K562 (cell line): ENCODE data around the gene KIF3A. TPM values are rescaled to one million over a fixed set of nuclear protein-coding genes. Genes with fewer than 3 reads are reported as not detected.

Experiments used
- ATAC-seq: fragments of 200-7000 bp; cut with Tn5 transposase; 3 replicates; pipeline ENCODE4 v1.9.1; 2020; ENCODE audit warnings: moderate library complexity
- BruUV-seq: library from RNA; stranded (reverse); fragments of 400-500 nt; replicated peaks from 2 replicates; lab custom pipeline; 2021; lab: Mats Ljungman, UMichigan
- CTCF ChIA-PET: fragments of 300-600 bp; formaldehyde crosslinking; extraction: SDS; loops from one replicate; lab custom pipeline; 2021; ENCODE audit warnings: low intra/inter-chr PET ratio; lab: Yijun Ruan, JAX
- POLR2A ChIA-PET: fragments of 300-600, 350-650 bp; sonication (Branson Sonifier 250); formaldehyde crosslinking; extraction: SDS; loops from one replicate; lab custom pipeline; 2021; ENCODE audit warnings: antibody characterized with exemption, inconsistent platforms; lab: Yijun Ruan, JAX
- DNase-seq, 4 experiments: peaks; one replicate each; pipeline versions ENCODE4 v3.0.0 to v3.0.0-alpha.2; 2011 to 2018; ENCODE audit warnings: low spot score in 3 of 4, mixed read lengths in 3 of 4; ENCODE audit errors: extremely low read depth in 1 of 4
- FAIRE-seq: peaks from 2 replicates; lab custom pipeline; 2011; peaks lifted over from hg19 to GRCh38; lab: Jason Lieb, UNC
- H2AFZ ChIP-seq: 2 replicates; pipeline ENCODE4 v1.6.0; 2011; ENCODE audit warnings: low read depth, low read length, control low read depth, inconsistent platforms
- H3K27ac ChIP-seq: fragments of 200-600 bp; 3 replicates; pipeline ENCODE4 v1.8.0; 2011; ENCODE audit warnings: low read depth, mild to moderate bottlenecking, control low read depth, inconsistent platforms, low read length, moderate library complexity, mixed read lengths; ENCODE audit errors: extremely low read depth
- H3K27me3 ChIP-seq, 2 experiments: fragments of 300-600 bp in 1 of 2; 2 replicates in 1 of 2; 3 replicates in 1 of 2; pipeline versions ENCODE4 v1.6.0 to v1.8.0; 2011; ENCODE audit warnings: inconsistent platforms in 2 of 2, low read length in 2 of 2, mild to moderate bottlenecking in 1 of 2, mixed read lengths in 1 of 2, moderate library complexity in 1 of 2; ENCODE audit not compliant: control insufficient read depth in 2 of 2, insufficient read depth in 2 of 2
- H3K36me3 ChIP-seq: fragments of 300-600 bp; 3 replicates; pipeline ENCODE4 v1.8.0; 2011; ENCODE audit warnings: mild to moderate bottlenecking, low read length, inconsistent platforms; ENCODE audit not compliant: control insufficient read depth, insufficient read depth
- H3K4me1 ChIP-seq, 2 experiments: fragments of 200-600 bp in 1 of 2; replicated peaks in 1 of 2; 2 replicates in 1 of 2; 3 replicates in 1 of 2; pipeline versions ENCODE4 v1.5.1 to v1.8.0; 2011; ENCODE audit warnings: inconsistent platforms in 2 of 2, low read length in 2 of 2, mild to moderate bottlenecking in 1 of 2, mixed read lengths in 1 of 2, moderate library complexity in 1 of 2; ENCODE audit not compliant: control insufficient read depth in 2 of 2, insufficient read depth in 2 of 2
- H3K4me2 ChIP-seq: 2 replicates; pipeline ENCODE4 v1.6.1; 2011; ENCODE audit warnings: low read length, control low read depth, inconsistent platforms, mixed read lengths; ENCODE audit not compliant: insufficient read depth
- H3K4me3 ChIP-seq: fragments of 200-600 bp; sonication (generic), shearing (Covaris generic); 2 replicates; pipeline ENCODE4 v1.5.1; 2016; ENCODE audit warnings: control low read depth, inconsistent platforms
- H3K79me2 ChIP-seq: fragments of 200-600 bp; 3 replicates; pipeline ENCODE4 v1.8.0; 2011; ENCODE audit warnings: low read length, inconsistent platforms; ENCODE audit not compliant: control insufficient read depth, insufficient read depth
- H3K9ac ChIP-seq, 2 experiments: 2 replicates each; pipeline versions ENCODE4 v1.6.0 to v1.6.1; 2011; ENCODE audit warnings: low read depth in 2 of 2, low read length in 2 of 2, control low read depth in 1 of 2, inconsistent platforms in 1 of 2, mild to moderate bottlenecking in 1 of 2, mixed read lengths in 1 of 2; ENCODE audit not compliant: insufficient read depth in 1 of 2
- H3K9me1 ChIP-seq: one replicate; pipeline ENCODE4 v1.6.0; 2011; ENCODE audit warnings: inconsistent platforms, mild to moderate bottlenecking, low read length, moderate library complexity; ENCODE audit not compliant: control insufficient read depth, insufficient read depth
- H3K9me3 ChIP-seq: replicated peaks from 2 replicates; pipeline ENCODE4 v1.5.1; 2011; ENCODE audit warnings: low read depth, low read length, inconsistent platforms; ENCODE audit not compliant: control insufficient read depth, insufficient read depth
- H4K20me1 ChIP-seq: replicated peaks from 2 replicates; pipeline ENCODE4 v1.6.1; 2011; ENCODE audit warnings: low read length, inconsistent platforms, mixed read lengths; ENCODE audit not compliant: control insufficient read depth, insufficient read depth
- KDM1A ChIP-seq, 2 experiments: fragments of 450-650 bp; IDR thresholded peaks; 2 replicates each; pipeline ENCODE4 v1.6.1; 2016; ENCODE audit warnings: mild to moderate bottlenecking in 2 of 2
- MAFG ChIP-seq: fragments of 450-650 bp; conservative IDR thresholded peaks from 2 replicates; pipeline ENCODE4 v1.6.1; 2016; ENCODE audit warnings: missing genetic modification characterization, missing compliant biosample characterization
- MYNN ChIP-seq, 2 experiments: sonication (generic); formaldehyde crosslinking in 1 of 2; IDR thresholded peaks; 2 replicates each; pipeline versions ENCODE4 v1.5.0 to v1.6.1; 2016 to 2020; ENCODE audit warnings: antibody characterized with exemption in 1 of 2, missing genetic modification reagents in 1 of 2
- NRF1 ChIP-seq, 2 experiments: fragments of 450-650 bp; IDR thresholded peaks in 1 of 2; conservative IDR thresholded peaks in 1 of 2; 2 replicates each; pipeline ENCODE4 v1.6.1; 2014; ENCODE audit warnings: mild to moderate bottlenecking in 2 of 2
- ZNF165 ChIP-seq: fragments of 250-450 bp; sonication (Bioruptor Pico); IDR thresholded peaks from 2 replicates; pipeline ENCODE4 v1.4.0; 2020; ENCODE audit warnings: borderline replicate concordance
- ZNF551 ChIP-seq: fragments of 250-450 bp; sonication (Bioruptor Pico); IDR thresholded peaks from 2 replicates; pipeline ENCODE4 v1.5.0; 2021; ENCODE audit warnings: mild to moderate bottlenecking, moderate library complexity
- WGBS: fragments of 100-300 bp; shearing (Covaris generic); methylation state at CpG from one replicate; pipeline ENCODE4 v1.1.6; 2016; ENCODE audit warnings: low coverage, mixed read lengths; ENCODE audit not compliant: insufficient coverage; ENCODE audit errors: missing lambda C conversion rate; 5-methylcytosine and 5-hydroxymethylcytosine counted together
- in situ Hi-C: fragments of 300-500 bp; cut with MboI; formaldehyde crosslinking; loops from 4 replicates; pipeline ENCODE4 v1.15.0; 2018; ENCODE audit warnings: inconsistent platforms, mixed read lengths
- intact Hi-C: fragments of 100-400 bp; cut with micrococcal nuclease; formaldehyde crosslinking; loops from 2 replicates; pipeline ENCODE4 v1.14.2; 2022
- polyA plus RNA-seq, 8 experiments: library from polyadenylated mRNA; depleted of rRNA in 4 of 8; stranded (reverse) in 5 of 8; unstranded in 3 of 8; fragments of >200 nt; fragmentation: Nextera tagmentation in 2 of 8; fragmentation: Illumina TruSeq in 1 of 8; extraction: Ambion mirVana in 2 of 8; extraction: Trizol in 1 of 8; gene quantifications; 2 replicates each; pipeline versions ENCODE4 v1.2.1 to v1.2.3, GENCODE V29; 2011 to 2014; ENCODE audit warnings: inconsistent platforms in 1 of 8, missing spikeins in 1 of 8
- total RNA-seq, 7 experiments: library from RNA; depleted of rRNA in 6 of 7; stranded (reverse); fragments of >200 nt in 6 of 7; fragmentation: Illumina TruSeq in 2 of 7; extraction: Trizol in 2 of 7; gene quantifications; 2 replicates each; pipeline versions ENCODE4 v1.2.1 to v1.2.3, GENCODE V29; 2011 to 2021; ENCODE audit warnings: low replicate concordance in 1 of 7
- TF ChIP-seq, protein P1 (sequence below): fragments of 250-450 bp; sonication (Bioruptor Pico); IDR thresholded peaks from 2 replicates; pipeline ENCODE4 v1.4.0; 2020; ENCODE audit warnings: mild to moderate bottlenecking, moderate library complexity
- TF ChIP-seq, protein P2 (sequence below): sonication (generic); formaldehyde crosslinking; IDR thresholded peaks from 2 replicates; pipeline ENCODE4 v1.8.0; 2022; ENCODE audit warnings: missing genetic modification reagents, mild to moderate bottlenecking, moderate library complexity, borderline replicate concordance

Gene KIF3A
- total and polyA plus RNA-seq, 9 of the 15 experiments (the other 6 are each of a cell fraction or from before 2014, with no cell fraction given), result 1.5 to 7.8 (median 6.0) TPM

DNA sequence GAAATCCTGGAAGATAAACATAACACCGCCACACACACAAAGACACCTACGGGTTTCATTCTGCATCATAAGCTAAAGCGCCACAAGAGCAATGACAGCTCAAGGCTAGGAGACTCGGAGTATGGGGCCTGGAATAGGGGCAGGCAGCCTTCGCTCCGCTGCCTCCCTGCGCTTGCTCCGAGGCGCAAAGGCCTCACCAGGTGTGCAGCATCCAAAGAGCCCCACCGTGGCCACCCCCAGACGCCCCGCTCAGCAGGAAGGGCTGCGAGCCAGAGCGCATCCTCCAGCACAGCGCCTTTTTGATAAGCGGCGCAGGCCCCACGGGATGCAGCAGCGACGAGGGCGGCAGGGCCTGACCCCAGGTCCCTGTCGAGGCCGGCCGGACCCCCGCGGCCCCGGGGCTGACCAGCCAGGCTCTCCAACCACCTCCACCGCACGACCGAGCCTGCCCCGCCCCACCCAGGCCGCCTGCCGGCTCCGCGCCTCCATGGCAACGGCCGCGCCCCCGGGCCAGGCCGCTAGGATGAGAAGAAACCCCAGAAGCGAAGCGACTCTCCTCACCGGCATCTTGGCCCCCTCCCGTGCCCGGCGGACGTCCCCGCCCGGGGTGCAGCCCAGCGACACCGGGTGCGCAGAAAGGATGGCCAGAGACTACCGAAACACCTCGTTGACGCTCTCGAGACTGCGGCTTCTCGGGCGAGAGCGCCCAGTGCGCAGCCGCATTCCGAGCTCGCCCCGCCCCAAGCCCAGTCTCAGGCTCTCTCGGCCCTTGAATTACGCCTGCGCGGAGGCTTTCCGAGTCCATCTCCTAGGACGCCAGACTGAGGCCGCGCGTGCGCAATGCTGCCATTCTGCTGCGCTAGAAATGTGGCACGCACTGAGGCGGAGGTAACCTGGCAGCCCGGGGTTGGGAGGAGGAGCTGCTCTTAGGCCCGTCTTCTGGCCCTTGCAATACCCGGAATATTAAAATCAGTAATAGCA is at the start of gene KIF3A (continued):
- TF ChIP-seq, protein P1, sequence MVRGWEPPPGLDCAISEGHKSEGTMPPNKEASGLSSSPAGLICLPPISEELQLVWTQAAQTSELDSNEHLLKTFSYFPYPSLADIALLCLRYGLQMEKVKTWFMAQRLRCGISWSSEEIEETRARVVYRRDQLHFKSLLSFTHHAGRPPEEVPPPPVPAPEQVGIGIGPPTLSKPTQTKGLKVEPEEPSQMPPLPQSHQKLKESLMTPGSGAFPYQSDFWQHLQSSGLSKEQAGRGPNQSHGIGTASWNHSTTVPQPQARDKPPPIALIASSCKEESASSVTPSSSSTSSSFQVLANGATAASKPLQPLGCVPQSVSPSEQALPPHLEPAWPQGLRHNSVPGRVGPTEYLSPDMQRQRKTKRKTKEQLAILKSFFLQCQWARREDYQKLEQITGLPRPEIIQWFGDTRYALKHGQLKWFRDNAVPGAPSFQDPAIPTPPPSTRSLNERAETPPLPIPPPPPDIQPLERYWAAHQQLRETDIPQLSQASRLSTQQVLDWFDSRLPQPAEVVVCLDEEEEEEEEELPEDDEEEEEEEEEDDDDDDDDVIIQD (CRISPR knock-in tag), result no peak

DNA sequence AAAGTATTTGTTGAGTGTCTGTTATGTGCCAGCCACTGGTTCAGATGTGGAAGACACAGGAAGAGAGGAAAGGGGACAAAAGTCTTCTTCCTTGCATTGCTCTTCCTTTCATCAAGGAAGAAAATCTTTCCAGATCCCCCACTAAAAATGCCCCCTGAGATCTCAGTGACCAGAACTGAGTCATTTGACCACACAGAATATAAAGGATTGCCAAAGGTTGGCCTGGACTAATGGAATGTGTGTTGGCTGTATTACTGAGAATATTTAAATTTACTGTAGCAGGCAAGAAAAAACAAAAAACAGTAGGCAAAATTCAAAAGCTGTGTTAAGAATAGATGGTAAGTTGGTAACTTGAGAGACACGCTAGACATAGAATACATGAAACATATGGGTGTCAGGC is 49.7 kb upstream of the KIF3A start:
- intact Hi-C loops, result no loop called here
- H3K9me1 ChIP-seq, result no peaks in the 10 kb centered on the region

More for the DNA sequence above, 49.7 kb upstream of the KIF3A start:
- H3K79me2 ChIP-seq, result no peaks in the 10 kb centered on the region
- ATAC-seq (no peak), FAIRE-seq (no peak), DNase-seq (no peak)
- H3K9ac ChIP-seq, result no peak overlapping the region; a peak in 1 of 4 replicates
- POLR2A ChIA-PET, result interaction anchor here (1.0 to 2.0 kb wide), 4 partner anchors 8 to 33 kb away, joined by 3 to 6 read pairs (median 5); no protein-coding TSS in a partner anchor
- H3K27ac ChIP-seq, result peak overlapping the region; percentile 27; the same call in 1 of the 3 replicates
- no peak overlapping the region for H3K4me2 ChIP-seq
- no peaks in the 10 kb centered on the region for H3K9me3 ChIP-seq
- no peaks in the 10 kb centered on the region for H3K27me3 ChIP-seq
- no peaks in the 10 kb centered on the region for H4K20me1 ChIP-seq
- 100% methylated on average over 1 of the region's 1 CpG for WGBS
- H2AFZ ChIP-seq, result peak overlapping the region; percentile 34; the same call in 1 of the 2 replicates
- no peak overlapping the region for H3K4me3 ChIP-seq
- BruUV-seq, result no TSS peak
- TF ChIP-seq ZNF551 (CRISPR knock-in tag) (no peak), KDM1A (IDR thresholded peaks at IDR 0.05) (no peak), ZNF165 (no peak), MAFG (no peak), NRF1 (conservative IDR thresholded peaks at IDR 0.05 in 1 of 2, IDR thresholded peaks at IDR 0.05 in 1 of 2) (no peak), MYNN (IDR thresholded peaks at IDR 0.05) (no peak), MYNN (CRISPR knock-in tag; IDR thresholded peaks at IDR 0.05) (no peak)
- TF ChIP-seq, protein P2, sequence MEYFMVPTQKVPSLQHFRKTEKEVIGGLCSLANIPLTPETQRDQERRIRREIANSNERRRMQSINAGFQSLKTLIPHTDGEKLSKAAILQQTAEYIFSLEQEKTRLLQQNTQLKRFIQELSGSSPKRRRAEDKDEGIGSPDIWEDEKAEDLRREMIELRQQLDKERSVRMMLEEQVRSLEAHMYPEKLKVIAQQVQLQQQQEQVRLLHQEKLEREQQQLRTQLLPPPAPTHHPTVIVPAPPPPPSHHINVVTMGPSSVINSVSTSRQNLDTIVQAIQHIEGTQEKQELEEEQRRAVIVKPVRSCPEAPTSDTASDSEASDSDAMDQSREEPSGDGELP (CRISPR knock-in tag), result no peak
- peaks cover 34 to 55% of the 10 kb centered on the region in 2 experiments for H3K4me1 ChIP-seq
- in situ Hi-C loops, result loop anchor here (10.0 kb wide), 1 partner anchor 1828 kb away; no protein-coding TSS in a partner anchor
- H3K36me3 ChIP-seq, result no peaks in the 10 kb centered on the region
- CTCF ChIA-PET, result interaction anchor here (0.5 kb wide), 1 partner anchor 189 kb away, joined by 3 read pairs; no protein-coding TSS in a partner anchor
